ENCODE data around the gene KRT6A.

Gene KRT6A

GRCh38 chr12:52517005-52517835 lies 24.2 kb upstream of the KRT6A start:
- DNase-seq (ENCODE audit: low read depth), result no peak
- H3K4me3 ChIP-seq (ENCODE audit: control insufficient read depth, low read depth, low read length), result no peak overlapping the region
- TF ChIP-seq CTCF (IDR thresholded peaks at IDR 0.05; ENCODE audit: control insufficient read depth, insufficient read depth, low read depth, low read length, missing control alignments), result no peak

GRCh38 chr12:52515927-52516831 lies 23.1 kb upstream of the KRT6A start:
- no peak for DNase-seq (ENCODE audit: low read depth)
- H3K4me3 ChIP-seq (ENCODE audit: control insufficient read depth, low read depth, low read length), result no peak overlapping the region
- no peak for TF ChIP-seq CTCF (IDR thresholded peaks at IDR 0.05; ENCODE audit: control insufficient read depth, insufficient read depth, low read depth, low read length, missing control alignments)

- H3K4me3 ChIP-seq (ENCODE audit: control insufficient read depth, low read depth, low read length), result no peak overlapping the region
These were observed 22.2 kb upstream of the KRT6A start for GRCh38 chr12:52515319-52515646.

GRCh38 chr12:52514471-52515318 lies 21.6 kb upstream of the KRT6A start:
- no peak for TF ChIP-seq CTCF (IDR thresholded peaks at IDR 0.05; ENCODE audit: control insufficient read depth, insufficient read depth, low read depth, low read length, missing control alignments)
- DNase-seq (ENCODE audit: low read depth), result no peak
- no peak overlapping the region for H3K4me3 ChIP-seq (ENCODE audit: control insufficient read depth, low read depth, low read length)

More at GRCh38 chr12:52515319-52515646, 22.2 kb upstream of the KRT6A start:
- no peak for DNase-seq (ENCODE audit: low read depth)
- TF ChIP-seq CTCF (IDR thresholded peaks at IDR 0.05; ENCODE audit: control insufficient read depth, insufficient read depth, low read depth, low read length, missing control alignments), result no peak

GRCh38 chr12:52513736-52514135 lies 20.7 kb upstream of the KRT6A start:
- no peak for DNase-seq (ENCODE audit: low read depth)
- no peak overlapping the region for H3K4me3 ChIP-seq (ENCODE audit: control insufficient read depth, low read depth, low read length)
- TF ChIP-seq CTCF (IDR thresholded peaks at IDR 0.05; ENCODE audit: control insufficient read depth, insufficient read depth, low read depth, low read length, missing control alignments), result no peak

GRCh38 chr12:52508211-52508610 lies 15.2 kb upstream of the KRT6A start:
- no peak overlapping the region for H3K4me3 ChIP-seq (ENCODE audit: control insufficient read depth, low read depth, low read length)
- no peak for DNase-seq (ENCODE audit: low read depth)
- TF ChIP-seq CTCF (IDR thresholded peaks at IDR 0.05; ENCODE audit: control insufficient read depth, insufficient read depth, low read depth, low read length, missing control alignments), result no peak
